ENCODE results near the gene TBC1D32.
"Not testable (repeated sequence)": the region's sequence is repeated elsewhere in the genome, so short reads cannot be mapped to it uniquely, and the experiment has no call there.

TBC1D32 gene

GRCh38 chr6:121314381-121315112 is 19.7 kb downstream of the TBC1D32 start:
- no peak for TF ChIP-seq JUND (IDR thresholded peaks at IDR 0.05; ENCODE audit: low read depth)
- DNase-seq (ENCODE audit: low read depth in 1 of 2, low spot score in 1 of 2), result no peak
- in situ Hi-C loops (cut with HindIII; ENCODE audit: low pct_unique_long_range_greater_than_20kb, low sequenced_read_pairs), result no loop called here

DNA sequence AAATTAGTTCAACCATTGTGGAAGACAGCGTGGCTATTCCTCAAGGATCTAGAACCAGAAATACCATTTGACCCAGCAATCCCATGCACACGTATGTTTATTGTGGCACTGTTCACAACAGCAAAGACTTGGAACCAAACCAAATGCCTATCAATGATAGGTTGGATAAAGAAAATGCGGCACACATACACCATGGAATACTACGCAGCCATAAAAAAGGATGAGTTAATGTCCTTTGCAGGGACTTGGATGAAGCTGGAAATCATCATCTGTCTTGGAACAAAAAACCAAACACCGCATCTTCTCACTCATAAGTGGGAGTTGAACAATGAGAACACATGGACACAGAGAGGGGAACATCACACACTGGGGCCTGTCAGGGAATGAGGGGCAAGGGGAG is 22.5 kb downstream of the TBC1D32 start:
- in situ Hi-C loops (cut with HindIII; ENCODE audit: low pct_unique_long_range_greater_than_20kb, low sequenced_read_pairs); DNase-seq (ENCODE audit: low read depth in 1 of 2, low spot score in 1 of 2): not testable (repeated sequence)

DNA sequence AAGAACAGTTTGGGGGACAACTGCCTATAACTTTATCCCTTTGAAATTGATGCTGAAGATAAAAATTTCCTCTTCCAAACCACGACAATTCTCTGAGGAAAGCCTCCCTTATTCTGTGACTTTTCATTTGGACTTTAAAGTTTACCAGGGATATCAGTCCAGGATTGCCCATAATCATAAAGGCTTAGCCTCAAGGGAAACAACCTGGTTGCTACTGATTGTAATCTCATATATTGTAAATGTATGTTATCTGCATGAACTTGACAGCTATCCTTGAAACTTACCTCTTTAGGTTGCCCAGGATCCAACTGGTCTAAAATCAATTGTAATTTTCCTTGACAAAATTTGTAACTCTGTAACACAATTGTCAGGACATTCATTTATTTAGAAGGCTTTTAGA is 23.8 kb downstream of the TBC1D32 start:
- DNase-seq (ENCODE audit: low read depth in 1 of 2, low spot score in 1 of 2), result no peak
- in situ Hi-C loops (cut with HindIII; ENCODE audit: low pct_unique_long_range_greater_than_20kb, low sequenced_read_pairs), result no loop called here
- TF ChIP-seq JUND (IDR thresholded peaks at IDR 0.05; ENCODE audit: low read depth), result no peak

- TF ChIP-seq JUND (IDR thresholded peaks at IDR 0.05; ENCODE audit: low read depth), result no peak
- in situ Hi-C loops (cut with HindIII; ENCODE audit: low pct_unique_long_range_greater_than_20kb, low sequenced_read_pairs), result no loop called here
- no peak for DNase-seq (ENCODE audit: low read depth in 1 of 2, low spot score in 1 of 2)
These were observed 24.4 kb downstream of the TBC1D32 start for GRCh38 chr6:121309768-121310469.

DNA sequence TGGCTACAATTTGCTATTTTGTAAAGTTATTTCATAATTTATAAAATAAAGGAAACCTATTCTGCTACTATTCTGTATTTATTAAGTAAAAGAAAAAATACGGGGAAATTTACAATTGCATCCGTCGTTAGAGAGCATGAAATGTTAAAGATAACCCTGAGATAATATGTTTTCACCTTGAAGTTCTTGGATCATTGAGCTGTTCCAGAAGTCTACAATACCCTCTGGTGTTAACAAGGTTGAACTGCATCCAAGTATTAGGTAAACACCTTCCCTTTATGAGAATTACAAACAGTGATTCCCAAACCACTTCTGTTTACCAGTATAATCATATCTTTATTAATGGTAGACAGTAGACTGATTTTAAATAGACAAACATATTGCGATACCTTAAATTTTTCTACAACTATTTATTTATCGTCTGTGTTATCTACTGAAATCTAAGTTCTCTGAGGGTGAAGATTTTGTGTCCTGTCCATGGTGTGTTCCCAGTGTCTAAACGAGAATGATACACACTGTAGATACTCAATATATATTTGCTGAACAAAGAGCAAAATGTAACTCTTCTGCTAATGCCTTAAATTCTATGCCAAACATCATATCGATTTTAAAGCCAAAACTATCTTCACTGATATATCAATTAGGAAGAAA is 28.2 kb downstream of the TBC1D32 start:
- TF ChIP-seq JUND (IDR thresholded peaks at IDR 0.05; ENCODE audit: low read depth), result no peak
- peak in 1 of 2 experiments; percentile 54 for DNase-seq (ENCODE audit: low read depth in 1 of 2, low spot score in 1 of 2)
- in situ Hi-C loops (cut with HindIII; ENCODE audit: low pct_unique_long_range_greater_than_20kb, low sequenced_read_pairs), result no loop called here

DNA sequence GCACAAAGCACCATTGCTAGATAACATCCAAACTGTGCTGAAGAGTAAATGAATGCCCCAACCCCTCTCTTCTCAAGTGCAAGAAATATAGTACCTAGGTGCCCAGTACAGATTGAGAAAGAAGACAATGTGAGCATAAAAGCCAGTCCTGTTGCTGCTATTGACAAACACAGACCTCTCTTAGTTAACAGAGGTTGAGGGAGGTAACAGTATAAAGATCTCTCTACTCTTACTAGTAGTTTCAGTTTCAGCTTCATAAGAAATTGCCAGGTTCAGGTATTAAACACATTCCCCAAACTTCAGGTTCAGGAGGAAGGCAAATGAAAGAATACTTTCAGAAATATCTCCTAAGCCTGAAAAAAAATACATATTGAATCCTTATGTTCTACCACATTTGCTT is 31.4 kb downstream of the TBC1D32 start:
- in situ Hi-C loops (cut with HindIII; ENCODE audit: low pct_unique_long_range_greater_than_20kb, low sequenced_read_pairs), result no loop called here
- no peak for DNase-seq (ENCODE audit: low read depth in 1 of 2, low spot score in 1 of 2)

GRCh38 chr6:121301156-121301555 is 33.1 kb downstream of the TBC1D32 start:
- in situ Hi-C loops (cut with HindIII; ENCODE audit: low pct_unique_long_range_greater_than_20kb, low sequenced_read_pairs); DNase-seq (ENCODE audit: low read depth in 1 of 2, low spot score in 1 of 2): not testable (repeated sequence)

More for the DNA sequence above, 31.4 kb downstream of the TBC1D32 start:
- no peak for TF ChIP-seq JUND (IDR thresholded peaks at IDR 0.05; ENCODE audit: low read depth)

- DNase-seq (ENCODE audit: low read depth in 1 of 2, low spot score in 1 of 2), result no peak
- no peak for TF ChIP-seq JUND (IDR thresholded peaks at IDR 0.05; ENCODE audit: low read depth)
- in situ Hi-C loops (cut with HindIII; ENCODE audit: low pct_unique_long_range_greater_than_20kb, low sequenced_read_pairs), result no loop called here
These were observed 36.6 kb downstream of the TBC1D32 start for GRCh38 chr6:121297694-121298093.

DNA sequence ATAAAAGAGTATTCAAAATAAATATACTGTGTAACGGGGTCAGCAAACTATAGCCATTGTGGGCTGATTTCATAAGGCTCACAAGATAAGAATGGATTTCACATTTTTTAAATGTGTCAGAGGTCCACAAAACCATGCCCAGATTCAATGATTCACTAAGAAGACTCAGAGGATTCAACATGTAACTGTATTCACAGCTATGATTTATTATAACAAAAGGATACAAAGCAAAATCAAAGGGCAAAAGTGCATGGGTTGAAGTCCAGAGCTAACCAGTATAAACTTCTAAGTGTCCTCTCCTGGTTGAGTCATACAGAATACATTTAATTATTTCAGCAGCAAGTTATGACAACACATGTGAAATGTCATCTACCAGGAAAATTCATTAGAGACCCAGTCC is 49.2 kb downstream of the TBC1D32 start:
- no peak for DNase-seq (ENCODE audit: low read depth in 1 of 2, low spot score in 1 of 2)
- in situ Hi-C loops (cut with HindIII; ENCODE audit: low pct_unique_long_range_greater_than_20kb, low sequenced_read_pairs), result no loop called here
- TF ChIP-seq JUND (IDR thresholded peaks at IDR 0.05; ENCODE audit: low read depth), result no peak

DNA sequence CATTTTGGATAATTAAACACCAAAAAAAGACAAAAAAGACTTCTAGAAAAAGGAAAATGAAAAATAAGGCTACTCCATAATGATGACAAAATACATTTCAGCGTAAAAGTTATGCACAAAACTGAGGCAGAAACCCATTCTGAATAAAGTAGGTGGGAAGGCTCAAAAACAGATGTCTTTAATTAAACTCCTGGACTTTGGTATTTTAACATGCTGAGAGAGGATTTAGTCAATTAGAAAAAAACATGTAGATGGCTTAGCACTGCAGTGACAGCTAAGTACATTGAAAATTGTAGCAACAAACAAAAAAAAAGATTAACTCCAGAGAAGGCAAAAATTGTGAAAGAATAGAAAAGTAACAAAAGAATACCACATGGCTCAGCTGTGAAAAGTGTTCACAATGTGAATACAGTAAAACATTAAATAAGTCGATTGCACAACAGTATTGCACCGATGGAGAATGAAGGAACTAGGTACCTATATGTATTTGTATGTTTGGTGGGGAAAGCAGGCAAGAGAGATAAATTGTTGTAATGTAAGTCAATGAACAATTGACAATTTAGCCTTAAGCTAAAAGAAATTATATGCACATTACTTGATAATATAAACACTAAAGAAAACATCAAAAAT is 59.5 kb downstream of the TBC1D32 start:
- in situ Hi-C loops (cut with HindIII; ENCODE audit: low pct_unique_long_range_greater_than_20kb, low sequenced_read_pairs), result no loop called here
- TF ChIP-seq JUND (IDR thresholded peaks at IDR 0.05; ENCODE audit: low read depth), result no peak
- no peak for DNase-seq (ENCODE audit: low read depth in 1 of 2, low spot score in 1 of 2)

DNA sequence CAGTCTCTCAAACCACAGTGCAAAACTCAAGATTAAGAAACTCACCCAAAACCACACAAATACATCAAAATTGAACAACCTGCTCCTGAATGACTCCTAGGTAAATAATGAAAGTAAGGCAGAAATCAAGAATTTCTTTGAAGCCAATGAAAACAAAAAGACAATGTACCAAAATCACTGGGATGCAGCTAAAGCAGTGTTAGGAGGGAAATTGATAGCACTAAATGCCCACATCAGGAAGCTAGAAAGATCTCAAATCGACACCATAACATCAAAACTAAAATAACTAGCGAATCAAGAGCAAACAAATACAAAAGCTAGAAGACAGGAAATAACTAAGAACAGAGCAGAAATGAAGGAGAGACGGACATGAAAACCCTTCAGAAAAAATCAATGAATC is 70.5 kb downstream of the TBC1D32 start:
- no peak for TF ChIP-seq JUND (IDR thresholded peaks at IDR 0.05; ENCODE audit: low read depth)
- DNase-seq (ENCODE audit: low read depth in 1 of 2, low spot score in 1 of 2), result no peak
- in situ Hi-C loops (cut with HindIII; ENCODE audit: low pct_unique_long_range_greater_than_20kb, low sequenced_read_pairs), result no loop called here

- no peak for DNase-seq (ENCODE audit: low read depth in 1 of 2, low spot score in 1 of 2)
- TF ChIP-seq JUND (IDR thresholded peaks at IDR 0.05; ENCODE audit: low read depth), result no peak
- in situ Hi-C loops (cut with HindIII; ENCODE audit: low pct_unique_long_range_greater_than_20kb, low sequenced_read_pairs), result no loop called here
These were observed 73.6 kb downstream of the TBC1D32 start for GRCh38 chr6:121260651-121261102.

- TF ChIP-seq JUND (IDR thresholded peaks at IDR 0.05; ENCODE audit: low read depth), result no peak
- in situ Hi-C loops (cut with HindIII; ENCODE audit: low pct_unique_long_range_greater_than_20kb, low sequenced_read_pairs), result no loop called here
These were observed 86.9 kb downstream of the TBC1D32 start for GRCh38 chr6:121247386-121247785.

More at GRCh38 chr6:121247386-121247785, 86.9 kb downstream of the TBC1D32 start:
- no peak for DNase-seq (ENCODE audit: low read depth in 1 of 2, low spot score in 1 of 2)
